NCI-H460 (cell line): ENCODE results near the gene PIK3IP1. TPM values are rescaled to one million over a fixed set of nuclear protein-coding genes. Genes with fewer than 3 reads are reported as not detected.
A peak's percentile ranks its signal among the peaks of the same experiment; 100 is the strongest.

ENCODE experiments used
- DNase-seq: peaks from one replicate; pipeline ENCODE4 v3.0.0-alpha.2; 2016; ENCODE audit warnings: low read depth; ENCODE audit errors: extremely low read depth
- total RNA-seq: library from RNA; depleted of rRNA; stranded (reverse); fragments of >200 nt; shearing (Covaris generic); gene quantifications from 2 replicates; pipeline ENCODE4 v1.2.3, GENCODE V29; 2014

PIK3IP1 gene
- total RNA-seq, 1 experiment from 2014 or later = 0.07 TPM

GRCh38 chr22:31281733-31282132 lies 10.6 kb downstream of the PIK3IP1 start:
- DNase-seq = no peak

DNA sequence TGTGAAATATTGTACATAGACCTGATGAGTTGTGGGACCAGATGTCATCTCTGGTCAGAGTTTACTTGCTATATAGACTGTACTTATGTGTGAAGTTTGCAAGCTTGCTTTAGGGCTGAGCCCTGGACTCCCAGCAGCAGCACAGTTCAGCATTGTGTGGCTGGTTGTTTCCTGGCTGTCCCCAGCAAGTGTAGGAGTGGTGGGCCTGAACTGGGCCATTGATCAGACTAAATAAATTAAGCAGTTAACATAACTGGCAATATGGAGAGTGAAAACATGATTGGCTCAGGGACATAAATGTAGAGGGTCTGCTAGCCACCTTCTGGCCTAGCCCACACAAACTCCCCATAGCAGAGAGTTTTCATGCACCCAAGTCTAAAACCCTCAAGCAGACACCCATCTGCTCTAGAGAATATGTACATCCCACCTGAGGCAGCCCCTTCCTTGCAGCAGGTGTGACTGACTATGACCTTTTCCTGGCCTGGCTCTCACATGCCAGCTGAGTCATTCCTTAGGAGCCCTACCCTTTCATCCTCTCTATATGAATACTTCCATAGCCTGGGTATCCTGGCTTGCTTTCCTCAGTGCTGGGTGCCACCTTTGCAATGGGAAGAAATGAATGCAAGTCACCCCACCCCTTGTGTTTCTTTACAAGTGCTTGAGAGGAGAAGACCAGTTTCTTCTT lies 12.3 kb downstream of the PIK3IP1 start:
- no peak for DNase-seq

GRCh38 chr22:31279327-31279669 lies 13.0 kb downstream of the PIK3IP1 start:
- no peak for DNase-seq

- DNase-seq = no peak
Measured at GRCh38 chr22:31278626-31279326, 13.5 kb downstream of the PIK3IP1 start.

- DNase-seq = no peak
Measured at GRCh38 chr22:31278151-31278621, 14.1 kb downstream of the PIK3IP1 start.

DNA sequence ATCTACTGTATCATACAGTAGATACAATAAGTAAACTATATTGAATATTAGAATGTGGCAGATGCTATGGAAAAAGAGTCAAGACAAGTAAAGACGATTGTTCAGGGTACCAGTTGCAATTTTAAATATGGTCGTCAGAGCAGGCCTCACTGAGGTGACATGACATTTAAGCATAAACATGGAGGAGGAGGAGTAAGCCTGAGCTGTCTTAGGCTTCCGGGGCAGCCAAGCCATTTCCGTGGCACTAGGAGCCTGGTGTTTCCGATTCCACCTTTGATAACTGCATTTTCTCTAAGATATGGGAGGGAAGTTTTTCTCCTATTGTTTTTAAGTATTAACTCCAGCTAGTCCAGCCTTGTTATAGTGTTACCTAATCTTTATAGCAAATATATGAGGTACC lies 14.5 kb downstream of the PIK3IP1 start:
- DNase-seq = no peak

DNA sequence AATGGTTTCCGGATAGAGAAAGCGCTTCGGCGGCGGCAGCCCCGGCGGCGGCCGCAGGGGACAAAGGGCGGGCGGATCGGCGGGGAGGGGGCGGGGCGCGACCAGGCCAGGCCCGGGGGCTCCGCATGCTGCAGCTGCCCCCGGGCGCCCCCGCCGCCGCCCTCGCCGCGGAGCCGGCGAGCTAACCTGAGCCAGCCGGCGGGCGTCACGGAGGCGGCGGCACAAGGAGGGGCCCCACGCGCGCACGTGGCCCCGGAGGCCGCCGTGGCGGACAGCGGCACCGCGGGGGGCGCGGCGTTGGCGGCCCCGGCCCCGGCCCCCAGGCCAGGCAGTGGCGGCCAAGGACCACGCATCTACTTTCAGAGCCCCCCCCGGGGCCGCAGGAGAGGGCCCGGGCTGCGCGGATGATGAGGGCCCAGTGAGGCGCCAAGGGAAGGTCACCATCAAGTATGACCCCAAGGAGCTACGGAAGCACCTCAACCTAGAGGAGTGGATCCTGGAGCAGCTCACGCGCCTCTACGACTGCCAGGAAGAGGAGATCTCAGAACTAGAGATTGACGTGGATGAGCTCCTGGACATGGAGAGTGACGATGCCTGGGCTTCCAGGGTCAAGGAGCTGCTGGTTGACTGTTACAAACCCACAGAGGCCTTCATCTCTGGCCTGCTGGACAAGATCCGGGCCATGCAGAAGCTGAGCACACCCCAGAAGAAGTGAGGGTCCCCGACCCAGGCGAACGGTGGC lies 15.7 kb downstream of the PIK3IP1 start:
- DNase-seq = no peak

DNA sequence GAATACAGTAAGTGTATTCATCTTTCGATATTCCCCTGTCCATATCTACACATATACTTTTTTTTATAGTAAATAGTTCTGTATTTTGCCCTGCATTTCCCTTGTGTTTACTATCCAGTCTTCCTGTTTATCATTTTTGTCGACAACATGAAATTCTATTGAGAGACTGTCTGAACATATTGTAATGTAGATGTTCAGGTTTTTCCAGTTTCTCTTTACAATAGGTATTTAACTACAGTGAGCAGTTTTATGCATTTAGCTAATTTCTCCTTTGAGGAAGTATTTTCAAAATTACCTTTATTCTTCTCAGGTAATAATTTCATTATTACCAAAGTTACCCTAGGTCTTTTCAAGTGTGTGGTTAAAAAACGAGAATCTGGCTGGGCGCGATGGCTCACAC lies 16.7 kb downstream of the PIK3IP1 start:
- no peak for DNase-seq

DNA sequence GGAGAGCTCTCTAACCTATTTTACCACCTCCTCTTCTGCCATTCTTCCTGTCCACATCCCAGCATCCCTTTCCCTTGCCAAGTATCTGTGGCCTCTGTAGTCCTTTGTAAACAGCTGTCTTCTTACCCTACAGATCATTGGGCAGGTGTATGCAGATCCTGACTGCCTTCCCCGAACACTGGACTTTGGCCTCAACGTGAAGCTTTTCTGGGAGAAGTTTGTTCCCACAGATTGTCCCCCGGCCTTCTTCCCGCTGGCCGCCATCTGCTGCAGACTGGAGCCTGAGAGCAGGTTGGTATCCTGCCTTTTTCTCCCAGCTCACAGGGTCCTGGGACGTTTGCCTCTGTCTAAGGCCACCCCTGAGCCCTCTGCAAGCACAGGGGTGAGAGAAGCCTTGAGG lies 17.3 kb downstream of the PIK3IP1 start:
- no peak for DNase-seq

DNA sequence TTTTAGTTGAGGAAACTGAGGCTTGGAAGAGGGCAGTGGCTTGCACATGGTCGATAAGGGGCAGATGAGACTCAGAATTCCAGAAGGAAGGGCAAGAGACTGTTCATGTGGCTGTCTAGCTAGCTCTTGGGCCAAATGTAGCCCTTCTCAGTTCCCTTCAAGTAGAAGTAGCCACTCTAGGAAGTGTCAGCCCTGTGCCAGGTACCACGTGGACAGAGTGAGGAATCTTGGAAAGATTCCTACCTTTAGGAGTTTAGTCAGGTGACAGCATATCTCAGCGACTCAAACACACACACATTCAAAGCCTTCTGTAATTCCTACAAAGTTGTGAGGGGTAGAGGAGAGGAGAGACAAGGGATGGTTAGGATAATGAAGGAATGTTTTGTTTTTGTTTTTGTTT lies 18.3 kb downstream of the PIK3IP1 start:
- no peak for DNase-seq

DNA sequence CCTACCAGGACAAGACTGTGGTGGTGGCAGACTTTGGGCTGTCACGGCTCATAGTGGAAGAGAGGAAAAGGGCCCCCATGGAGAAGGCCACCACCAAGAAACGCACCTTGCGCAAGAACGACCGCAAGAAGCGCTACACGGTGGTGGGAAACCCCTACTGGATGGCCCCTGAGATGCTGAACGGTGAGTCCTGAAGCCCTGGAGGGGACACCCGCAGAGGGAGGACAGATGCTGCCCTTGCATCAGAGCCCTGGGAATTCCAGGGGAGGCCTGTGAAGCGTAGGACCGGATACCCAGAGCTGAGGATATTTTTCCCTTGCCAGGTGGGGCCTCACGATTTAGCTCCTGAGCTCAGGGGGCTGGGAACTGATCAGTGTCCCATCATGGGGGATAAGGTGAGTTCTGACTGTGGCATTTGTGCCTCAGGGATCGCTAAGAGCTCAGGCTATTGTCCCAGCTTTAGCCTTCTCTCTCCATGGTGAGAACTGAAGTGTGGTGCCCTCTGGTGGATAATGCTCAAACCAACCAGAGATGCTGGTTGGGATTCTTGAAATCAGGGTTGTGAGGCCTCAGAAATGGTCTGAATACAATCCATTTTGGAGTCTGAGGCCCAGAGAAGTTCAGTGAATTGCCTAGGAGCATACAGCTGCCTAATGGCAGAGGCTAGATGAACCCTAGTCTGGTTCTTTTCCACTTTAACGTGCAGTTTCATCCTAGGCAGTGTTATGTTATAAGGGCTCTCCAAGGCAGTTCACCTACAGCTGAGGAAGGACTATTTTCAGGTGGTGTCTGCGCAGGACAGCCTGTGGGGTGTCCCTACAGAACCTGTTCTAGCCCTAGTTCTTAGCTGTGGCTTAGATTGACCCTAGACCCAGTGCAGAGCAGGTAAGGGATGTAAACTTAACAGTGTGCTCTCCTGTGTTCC lies 19.5 kb downstream of the PIK3IP1 start:
- DNase-seq = peak; percentile 47

GRCh38 chr22:31271485-31271884 lies 20.8 kb downstream of the PIK3IP1 start:
- DNase-seq = no peak

GRCh38 chr22:31271026-31271425 lies 21.3 kb downstream of the PIK3IP1 start:
- DNase-seq = no peak

- DNase-seq = no peak
Measured at GRCh38 chr22:31269892-31270579, 22.3 kb downstream of the PIK3IP1 start.

GRCh38 chr22:31268281-31268680 lies 24.0 kb downstream of the PIK3IP1 start:
- no peak for DNase-seq

GRCh38 chr22:31263896-31264640 lies 28.2 kb downstream of the PIK3IP1 start:
- no peak for DNase-seq

DNA sequence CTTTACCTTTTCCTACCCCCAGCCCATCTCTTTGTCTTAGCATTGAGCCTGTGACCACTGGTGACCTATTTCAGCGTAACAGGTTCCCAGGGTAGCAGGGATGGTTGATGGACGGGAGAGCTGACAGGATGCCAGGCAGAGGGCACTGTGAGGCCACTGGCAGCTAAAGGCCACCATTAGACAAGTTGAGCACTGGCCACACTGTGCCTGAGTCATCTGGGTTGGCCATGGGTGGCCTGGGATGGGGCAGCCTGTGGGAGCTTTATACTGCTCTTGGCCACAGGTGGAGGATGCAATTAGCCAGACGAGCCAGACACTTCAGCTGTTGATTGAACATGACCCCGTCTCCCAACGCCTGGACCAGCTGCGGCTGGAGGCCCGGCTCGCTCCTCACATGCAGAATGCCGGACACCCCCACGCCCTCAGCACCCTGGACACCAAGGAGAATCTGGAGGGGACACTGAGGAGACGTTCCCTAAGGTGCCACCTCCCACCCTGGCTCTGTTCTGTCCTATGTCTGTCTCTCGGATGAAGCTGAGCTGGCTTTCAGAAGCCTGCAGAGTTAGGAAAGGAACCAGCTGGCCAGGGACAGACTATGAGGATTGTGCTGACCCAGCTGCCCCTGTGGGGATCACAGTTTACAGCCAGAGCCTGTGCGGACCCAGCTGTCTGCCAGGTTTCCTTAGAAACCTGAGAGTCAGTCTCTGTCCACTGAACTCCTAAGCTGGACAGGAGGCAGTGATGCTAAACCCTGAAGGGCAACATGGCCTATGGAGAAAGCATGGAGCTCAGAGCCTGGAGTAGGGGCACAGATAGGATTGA lies 29.8 kb downstream of the PIK3IP1 start:
- no peak for DNase-seq

DNA sequence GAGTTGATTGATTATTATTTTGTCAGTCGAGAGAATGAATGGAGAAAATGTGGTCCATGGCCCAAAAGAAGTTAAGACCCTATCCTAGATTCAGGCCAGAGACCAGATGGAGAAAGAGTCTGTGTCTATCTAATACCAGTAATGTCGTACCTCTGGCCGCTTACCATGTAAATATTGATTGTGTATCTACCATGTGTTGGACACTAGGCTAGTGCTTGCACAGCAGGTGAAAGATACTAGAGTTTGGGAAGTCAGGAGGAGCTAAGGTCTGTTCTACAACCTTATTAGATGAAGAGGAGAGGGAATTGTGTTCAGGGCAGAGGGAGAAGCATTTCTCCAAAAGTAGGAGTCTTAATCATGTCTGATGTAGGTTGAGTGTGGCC lies 31.8 kb downstream of the PIK3IP1 start:
- no peak for DNase-seq
